ENCODE results near the gene C4orf50.

DNA sequence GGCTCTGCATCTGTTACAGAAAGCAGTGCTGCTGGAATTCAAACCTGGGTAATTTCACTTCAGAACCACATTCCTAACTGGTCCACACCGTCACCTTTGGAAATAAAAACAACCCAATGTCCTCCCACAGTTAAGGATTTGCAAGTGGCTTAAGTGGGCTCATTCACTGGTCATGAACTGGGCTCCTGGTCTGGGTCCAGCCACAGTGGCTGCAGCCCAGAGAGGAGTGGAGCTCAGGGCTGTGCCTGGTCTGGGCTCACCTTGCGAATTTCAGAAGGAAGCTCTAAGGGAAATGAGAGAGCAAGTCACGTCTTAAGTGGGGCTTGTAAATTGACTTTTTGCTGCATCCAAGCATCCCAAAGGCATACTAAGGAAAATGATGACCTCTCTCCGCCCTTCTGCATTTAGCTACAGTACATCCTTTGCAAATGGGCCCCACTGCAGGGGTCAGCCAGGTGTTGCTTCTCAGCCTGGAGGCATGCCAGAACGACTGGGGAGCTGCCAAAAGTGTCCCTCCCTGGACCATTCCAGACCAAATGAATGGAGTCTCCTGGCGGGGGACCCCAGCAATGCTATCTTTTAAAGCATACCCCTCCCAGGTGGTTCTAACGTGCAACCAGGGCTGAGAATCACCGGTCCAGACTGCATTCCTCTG lies 99.8 kb downstream of the C4orf50 start:
- TF ChIP-seq POLR2A (IDR thresholded peaks at IDR 0.05; ENCODE audit: low read length) (no peak), GATA1 (IDR thresholded peaks at IDR 0.05; ENCODE audit: low read depth, low read length) (no peak)

Measured in erythroblast (primary cell).